Stimulated activated CD8-positive, alpha-beta memory T cell treated with anti-CD3 and anti-CD28 coated beads, Interleukin-12 subunit alpha, Interleukin-12 subunit beta, amount 100 ng/mL, for 1 hour (primary cell): ENCODE measurements around the gene GXYLT1.
A peak's percentile ranks its signal among the peaks of the same experiment; 100 is the strongest.
"Not testable (repeated sequence)": the region's sequence is repeated elsewhere in the genome, so short reads cannot be mapped to it uniquely, and the experiment has no call there.

ENCODE experiments used
- DNase-seq: peaks from one replicate; pipeline ENCODE4 v3.0.0-alpha.2; 2020; ENCODE audit warnings: low read depth

GXYLT1 gene

DNA sequence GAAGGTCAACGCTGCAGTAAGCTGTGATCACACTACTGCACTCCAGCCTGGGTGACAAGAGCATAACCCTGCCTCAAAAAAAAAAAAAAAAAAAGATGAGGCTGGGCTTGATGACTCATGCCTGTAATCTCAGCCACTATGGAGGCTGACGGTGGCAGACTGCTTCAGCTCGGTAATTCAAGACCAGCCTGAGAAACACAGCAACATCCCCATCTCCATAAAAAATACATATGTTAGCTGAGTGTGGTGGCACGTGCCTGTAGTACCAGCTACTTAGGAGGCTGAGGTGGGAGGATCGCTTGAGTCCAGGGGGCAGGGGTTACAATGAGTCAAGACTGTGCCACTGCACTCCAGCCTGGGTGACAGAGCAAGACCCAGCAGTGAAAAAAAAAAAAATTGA lies 50.4 kb downstream of the GXYLT1 start:
- DNase-seq: peak; percentile 0

DNA sequence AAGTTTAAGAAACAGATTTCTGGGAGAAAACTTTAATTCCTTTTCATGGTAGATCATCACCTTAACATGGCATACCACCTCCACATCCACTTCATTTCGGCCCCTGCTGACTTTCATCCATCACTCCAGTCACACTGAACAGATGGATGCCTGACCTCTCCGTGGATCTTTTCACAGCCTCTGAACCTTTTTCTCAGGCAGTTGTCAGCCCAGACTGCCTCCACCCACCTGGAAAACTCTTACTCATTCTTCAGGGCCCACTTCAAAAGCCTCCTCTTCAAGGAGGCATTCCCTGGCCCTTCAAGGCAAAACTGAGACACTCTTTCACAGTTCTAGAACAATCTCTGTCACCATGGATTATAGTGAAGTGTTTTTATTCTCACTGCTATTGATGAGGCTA lies 52.9 kb downstream of the GXYLT1 start:
- DNase-seq: no peak

- no peak for DNase-seq
Measured at GRCh38 chr12:42090899-42091298, 53.8 kb downstream of the GXYLT1 start.

DNA sequence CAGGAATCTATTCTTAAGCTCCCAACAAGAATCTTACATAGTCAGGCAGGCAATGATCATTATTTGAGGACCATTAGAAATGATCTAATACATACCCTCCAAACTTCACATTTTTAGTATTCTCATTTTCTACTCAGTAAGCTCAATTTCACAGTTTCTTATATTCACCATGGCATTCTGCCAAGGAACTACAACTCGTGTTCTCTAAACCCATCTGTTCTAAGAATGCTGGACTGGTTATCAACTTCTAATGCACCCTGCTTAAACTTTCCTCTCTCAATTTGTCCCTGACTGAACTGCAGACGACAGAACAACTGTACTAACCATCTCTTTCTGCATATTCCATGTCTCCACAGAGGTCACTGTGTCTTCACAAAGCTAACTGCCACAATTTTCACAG lies 58.6 kb downstream of the GXYLT1 start:
- DNase-seq: no peak

DNA sequence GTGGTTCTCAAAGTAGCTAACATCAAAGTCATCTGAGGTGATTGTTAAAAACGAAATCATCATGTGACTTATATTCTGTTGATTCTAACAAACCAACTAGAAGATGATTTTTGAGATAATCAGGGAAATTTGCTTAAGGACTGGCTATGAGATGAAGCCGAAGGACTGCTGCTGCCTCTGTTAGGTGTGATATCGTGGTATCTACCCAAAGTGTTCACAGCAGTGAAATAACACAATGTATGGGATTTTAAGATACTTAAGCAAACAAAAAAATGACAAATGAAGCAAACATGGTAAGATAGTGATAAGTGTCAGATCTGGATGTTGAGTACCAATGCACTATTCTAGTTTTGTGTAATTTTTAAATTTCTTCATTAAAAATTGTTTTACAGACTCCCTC lies 59.1 kb downstream of the GXYLT1 start:
- no peak for DNase-seq

- no peak for DNase-seq
Measured at GRCh38 chr12:42084522-42084921, 60.2 kb downstream of the GXYLT1 start.

- DNase-seq: no peak
Measured at GRCh38 chr12:42076976-42077375, 67.7 kb downstream of the GXYLT1 start.

GRCh38 chr12:42070036-42070435 lies 74.6 kb downstream of the GXYLT1 start:
- no peak for DNase-seq

GRCh38 chr12:42059127-42059526 lies 85.5 kb downstream of the GXYLT1 start:
- no peak for DNase-seq

GRCh38 chr12:42056130-42056529 lies 88.5 kb downstream of the GXYLT1 start:
- no peak for DNase-seq

GRCh38 chr12:42053456-42053855 lies 91.2 kb downstream of the GXYLT1 start:
- no peak for DNase-seq

DNA sequence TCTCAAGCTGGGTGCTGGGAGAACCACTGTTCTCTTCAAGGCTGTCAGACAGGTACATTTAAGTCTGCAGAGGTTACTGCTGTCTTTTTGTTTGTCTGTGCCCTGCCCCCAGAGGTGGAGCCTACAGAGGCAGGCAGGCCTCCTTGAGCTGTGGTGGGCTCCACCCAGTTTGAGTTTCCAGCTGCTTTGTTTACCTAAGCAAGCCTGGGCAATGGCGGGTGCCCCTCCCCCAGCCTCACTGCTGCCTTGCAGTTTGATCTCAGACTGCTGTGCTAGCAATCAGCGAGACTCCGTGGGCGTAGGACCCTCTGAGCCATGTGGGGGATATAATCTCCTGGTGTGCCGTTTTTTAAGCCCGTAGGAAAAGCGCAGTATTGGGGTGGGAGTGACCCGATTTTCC lies 95.7 kb downstream of the GXYLT1 start:
- DNase-seq: not testable (repeated sequence)

DNA sequence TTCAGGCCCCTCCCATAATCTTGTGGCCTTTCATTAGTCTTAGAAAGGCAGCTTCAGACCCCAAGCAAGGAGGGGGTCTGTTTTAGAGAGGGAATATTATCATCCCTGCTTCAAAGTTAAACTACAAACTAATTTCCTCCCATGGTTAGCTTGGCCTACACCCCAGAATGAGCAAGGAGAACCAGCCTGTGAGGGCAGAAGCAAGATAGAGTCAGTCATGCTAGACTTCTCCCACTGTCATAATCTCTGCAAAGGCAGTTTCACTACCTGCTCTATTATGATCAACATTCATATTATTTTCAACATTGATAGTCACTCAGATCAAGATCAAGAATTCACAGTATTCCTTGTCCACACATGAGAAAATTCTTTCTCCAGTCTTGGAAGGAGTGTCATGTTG lies 105.1 kb downstream of the GXYLT1 start:
- DNase-seq: no peak

DNA sequence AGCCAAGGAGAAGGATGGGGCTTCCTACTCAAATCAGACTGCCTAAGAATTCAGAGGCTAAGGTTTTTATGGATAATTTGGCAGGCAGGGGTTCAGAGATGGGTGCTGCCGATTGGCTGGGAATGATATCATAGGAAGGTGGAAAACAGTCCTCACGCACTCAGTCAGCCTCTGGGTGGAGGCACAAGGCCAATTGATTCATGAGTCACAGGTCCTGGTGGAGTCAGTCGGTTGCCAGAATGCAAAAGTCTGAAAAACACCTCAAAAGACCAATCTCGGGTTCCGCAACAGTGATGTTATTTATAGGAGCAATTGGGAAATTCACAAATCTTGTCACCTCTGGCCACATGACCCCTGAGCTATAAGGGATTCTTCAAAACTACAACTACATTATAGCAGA lies 105.5 kb downstream of the GXYLT1 start:
- no peak for DNase-seq

- no peak for DNase-seq
Measured at GRCh38 chr12:42031847-42032564, 112.7 kb downstream of the GXYLT1 start.
